Amniotic stem cell (primary cell): Measurements from ENCODE around the gene RAET1L.
"Not testable (repeated sequence)": the region's sequence is repeated elsewhere in the genome, so short reads cannot be mapped to it uniquely, and the experiment has no call there.

Source experiments
- DNase-seq: peaks from one replicate; lab custom pipeline; 2025; lab: John Stamatoyannopoulos, UW

Gene RAET1L

DNA sequence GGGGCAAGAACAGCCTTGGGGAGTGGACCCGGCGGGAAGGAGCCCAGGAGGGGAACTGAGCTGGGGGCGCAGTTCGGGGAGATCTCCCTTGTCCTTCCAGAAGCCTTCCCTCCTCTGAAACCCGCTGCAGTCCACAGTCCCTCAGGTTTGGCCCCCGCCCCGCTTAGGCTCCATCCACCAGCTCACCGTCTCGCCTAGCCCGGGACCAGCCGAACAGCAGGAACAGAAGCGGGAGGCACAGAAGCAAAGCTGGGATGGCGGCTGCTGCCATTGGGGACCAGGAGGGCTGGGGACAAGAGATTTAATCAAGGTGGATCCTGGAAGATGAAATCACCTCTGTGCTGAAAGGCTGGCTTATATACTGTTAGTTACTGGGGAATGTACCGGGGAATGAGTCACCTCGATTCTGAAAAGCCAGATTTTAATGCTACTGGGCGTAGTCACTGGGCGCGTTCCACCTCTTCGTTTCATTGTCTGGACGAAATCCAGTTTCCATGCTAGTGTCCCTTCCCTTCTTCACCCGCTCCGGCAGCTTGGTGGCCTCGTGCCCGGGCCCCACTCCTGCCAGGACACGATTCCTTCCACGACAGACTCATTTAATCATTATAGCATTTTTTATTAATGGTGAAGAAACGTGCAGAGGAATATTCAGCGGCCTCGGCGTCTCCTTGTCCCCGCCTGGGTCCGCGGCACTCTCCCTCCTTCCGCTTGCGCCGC, at the start of gene RAET1L:
RAET1L (minus strand) TSS at position 332 of the 717 bp plus-strand sequence; CDS start at position 271, 61 bp downstream.
- DNase-seq, result peak; percentile 17

DNA sequence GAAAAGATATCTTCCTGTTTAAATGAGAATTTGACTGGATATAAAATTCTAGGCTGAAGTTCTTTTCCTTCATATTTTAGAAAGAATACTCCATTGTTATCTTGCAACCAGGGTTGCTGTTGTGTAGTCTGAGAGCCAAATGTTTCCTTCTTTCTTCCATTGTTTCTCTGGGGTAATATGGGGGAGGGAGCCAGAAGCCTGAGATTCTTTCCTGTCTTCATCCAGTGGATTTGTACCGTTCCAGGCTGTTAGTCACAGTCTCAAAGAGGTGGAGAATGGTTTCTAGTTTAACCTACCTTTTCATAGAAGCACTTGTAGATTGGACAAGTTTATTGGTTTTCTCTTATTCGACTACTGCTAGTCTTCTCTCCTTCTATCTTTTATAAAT, 49.7 kb upstream of the RAET1L start:
- no peak for DNase-seq

DNA sequence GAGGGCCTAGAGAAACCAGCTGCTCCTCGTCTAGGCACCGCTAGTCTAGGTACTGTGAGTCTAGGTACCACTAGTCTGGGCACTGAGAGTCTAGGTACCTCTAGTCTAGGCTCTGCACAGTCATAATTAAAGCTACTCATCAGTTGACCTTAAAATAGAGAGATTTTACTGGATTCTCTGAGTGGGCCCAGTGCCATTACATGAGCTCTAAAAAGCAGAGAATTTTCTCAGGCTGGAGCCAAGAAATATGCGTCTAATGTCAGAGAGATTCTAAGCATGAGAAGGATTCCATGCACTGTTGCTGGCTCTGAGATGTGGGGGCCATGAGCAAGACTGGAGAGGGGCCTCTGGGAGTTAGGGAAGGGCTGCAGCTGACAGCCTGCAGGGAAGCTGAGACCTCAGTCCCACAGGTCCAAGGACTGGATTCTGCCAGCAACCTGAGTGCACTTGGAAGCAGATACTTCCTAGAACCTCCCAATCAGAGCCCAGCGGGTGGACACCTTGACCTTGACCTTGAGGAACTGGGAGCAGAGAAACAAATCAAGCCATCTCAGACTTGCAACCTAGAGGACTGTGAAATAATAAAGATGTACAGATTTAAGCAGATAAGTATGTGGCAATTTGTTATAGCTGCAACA, 49.2 kb upstream of the RAET1L start:
- DNase-seq, result not testable (repeated sequence)

GRCh38 chr6:150072201-150072600, 46.9 kb upstream of the RAET1L start:
- no peak for DNase-seq

- no peak for DNase-seq
Observed at GRCh38 chr6:150070236-150070818, 45.0 kb upstream of the RAET1L start.

- no peak for DNase-seq
Observed at GRCh38 chr6:150069706-150070105, 44.4 kb upstream of the RAET1L start.

GRCh38 chr6:150068720-150069648, 43.7 kb upstream of the RAET1L start, which contains the start of gene ULBP3:
Gene ULBP3, minus strand, starts transcription at chr6:150069121. Its CDS starts 55 bp downstream, at chr6:150069066.
- DNase-seq, result peak; percentile 93

GRCh38 chr6:150068151-150068550, 42.8 kb upstream of the RAET1L start:
- DNase-seq, result no peak

GRCh38 chr6:150065083-150065482, 39.8 kb upstream of the RAET1L start:
- DNase-seq, result no peak

DNA sequence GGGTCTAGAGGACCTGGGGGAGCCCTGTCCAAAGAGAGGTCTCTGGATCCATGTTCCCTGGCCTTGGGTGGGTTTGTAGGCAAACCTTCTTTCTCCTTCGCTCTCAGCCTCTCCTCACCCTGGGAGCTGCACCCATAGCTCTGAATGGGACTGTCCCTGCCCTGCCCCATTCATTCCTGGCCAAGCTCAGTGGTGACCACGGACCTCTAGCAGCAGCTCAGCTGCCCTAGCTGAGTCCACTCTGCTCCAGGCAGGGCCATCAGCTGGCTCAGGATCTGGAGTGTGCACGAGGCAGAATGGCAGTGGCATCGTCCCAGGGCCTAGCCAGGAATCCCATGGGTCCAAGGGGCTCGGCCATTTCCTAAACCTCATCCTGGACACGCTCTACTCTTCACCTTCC, 38.3 kb upstream of the RAET1L start:
- DNase-seq, result no peak

- DNase-seq, result not testable (repeated sequence)
Observed at GRCh38 chr6:150059973-150060372, 34.6 kb upstream of the RAET1L start.

- DNase-seq, result no peak
Observed at GRCh38 chr6:150058986-150059385, 33.7 kb upstream of the RAET1L start.

DNA sequence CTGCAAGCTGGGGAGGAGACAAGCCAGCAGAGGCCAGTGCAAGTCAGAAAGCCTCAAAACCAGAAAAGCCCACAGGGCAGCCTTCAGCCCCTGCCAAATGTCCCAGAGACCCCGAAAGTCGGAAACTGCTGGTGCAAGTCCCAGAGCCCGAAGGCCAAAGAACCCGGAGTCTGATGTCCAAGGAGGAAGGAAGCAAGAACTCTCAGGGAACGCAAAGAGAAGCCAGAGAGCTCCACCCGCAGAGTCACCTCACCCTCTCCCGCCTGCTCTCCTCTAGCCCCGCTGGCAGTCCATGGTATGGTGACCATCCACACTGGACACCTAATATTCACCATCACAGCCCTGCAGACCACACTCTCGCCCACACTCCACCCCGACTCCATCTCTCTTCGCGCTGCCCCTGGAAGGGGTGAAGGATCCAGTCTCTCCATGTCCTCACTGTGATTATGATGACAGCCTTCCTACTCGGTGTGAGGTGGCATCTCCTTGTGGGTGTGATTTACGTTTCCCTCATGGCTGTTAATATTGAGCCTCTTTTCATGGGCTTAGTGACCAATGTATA, 33.0 kb upstream of the RAET1L start:
- DNase-seq, result no peak

DNA sequence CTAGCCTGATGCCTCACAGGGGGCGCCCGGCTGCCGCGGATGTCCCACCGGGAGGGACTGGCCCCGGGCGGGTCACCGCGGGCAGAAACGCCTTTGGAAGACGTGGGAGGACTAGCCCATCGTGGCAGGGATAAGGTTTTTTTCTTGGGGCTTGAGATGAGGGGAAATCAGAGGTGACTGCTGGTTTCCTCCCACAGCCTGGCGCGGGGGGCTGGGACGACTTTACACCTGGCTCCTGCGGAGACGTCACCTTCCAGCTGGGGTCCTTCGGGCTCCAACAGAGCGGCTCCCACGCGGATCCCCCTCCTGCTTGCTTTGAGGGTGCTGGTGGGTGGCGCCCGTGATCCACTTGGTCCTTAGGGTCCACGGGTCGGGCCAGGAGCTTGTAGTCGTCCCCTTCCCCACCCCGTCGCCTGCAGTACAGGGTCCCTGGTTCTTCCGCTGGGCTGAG, 32.2 kb upstream of the RAET1L start:
- no peak for DNase-seq

DNA sequence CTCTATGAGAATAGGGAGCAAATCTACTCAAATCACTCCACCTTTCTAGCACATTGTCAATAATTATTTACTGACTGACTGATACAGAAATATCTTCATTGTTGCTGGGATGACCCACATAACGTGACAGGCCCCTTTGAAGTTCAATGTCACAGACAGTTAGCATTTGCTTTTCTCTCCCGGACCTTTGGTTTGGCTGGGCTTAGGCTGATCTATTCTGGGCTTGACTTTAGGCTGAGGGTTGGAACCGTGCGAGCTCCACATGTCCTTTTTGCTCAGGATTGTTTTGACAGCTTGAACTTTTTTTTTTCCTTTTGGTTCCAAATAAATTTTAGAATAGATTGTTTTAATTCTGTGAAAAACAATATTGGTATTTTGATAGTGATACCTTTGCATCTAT, 31.6 kb upstream of the RAET1L start:
- DNase-seq, result no peak

GRCh38 chr6:150056156-150056555, 30.8 kb upstream of the RAET1L start:
- no peak for DNase-seq

DNA sequence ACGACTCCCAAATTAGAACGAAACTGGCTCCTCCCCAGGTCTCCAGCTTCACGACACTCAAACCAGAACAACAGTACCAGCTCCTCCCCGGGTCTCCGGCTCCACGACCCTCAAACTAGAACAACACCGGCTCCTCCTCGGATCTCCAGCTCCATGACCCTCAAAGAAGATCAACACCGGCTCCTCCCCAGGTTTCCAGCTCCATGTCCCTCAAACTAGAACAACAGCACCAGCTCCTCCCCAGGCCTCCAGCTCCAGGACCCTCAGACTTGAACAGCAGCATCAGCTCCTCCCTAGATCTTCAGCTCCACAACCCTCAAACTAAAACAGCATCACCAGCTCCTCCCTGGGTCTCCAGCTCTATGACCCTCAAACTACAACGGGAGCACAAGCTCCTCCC, 29.8 kb upstream of the RAET1L start:
- DNase-seq, result no peak

- DNase-seq, result no peak
Observed at GRCh38 chr6:150053450-150053849, 28.1 kb upstream of the RAET1L start.

DNA sequence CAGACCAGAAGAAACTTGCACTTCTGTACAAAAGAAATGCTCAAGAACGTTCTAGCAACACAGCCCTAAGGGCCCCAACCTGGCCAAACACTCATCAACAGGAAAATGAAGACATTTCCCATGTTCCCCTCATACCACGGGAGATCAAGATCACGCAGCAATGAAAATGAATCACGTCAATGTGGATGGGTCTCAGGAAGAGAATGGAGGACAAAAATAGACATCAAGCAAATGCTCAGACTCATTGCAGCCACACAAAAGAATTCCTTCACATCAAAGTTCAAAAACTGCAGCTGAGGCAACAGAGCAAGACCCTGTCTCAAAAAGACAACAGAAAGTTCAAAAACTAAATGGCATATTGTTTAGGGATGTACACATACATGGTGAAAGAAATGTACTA, 25.5 kb upstream of the RAET1L start:
- DNase-seq, result no peak

- no peak for DNase-seq
Observed at GRCh38 chr6:150048099-150048498, 22.8 kb upstream of the RAET1L start.

GRCh38 chr6:150046943-150047342, 21.6 kb upstream of the RAET1L start:
- DNase-seq, result no peak
